Activated T-helper 1 cell treated with anti-CD3 and anti-CD28 coated beads, Interleukin-12 subunit alpha, Interleukin-12 subunit beta, Interleukin-2, Interleukin-4 antibody, amounts not matched to agents 30 ng/mL and 10 ng/mL and 1 ng/mL, durations not matched to agents 14 hours and 24 hours and 36 hours (primary cell): ENCODE data around the gene EHD2. TPM values are rescaled to one million over a fixed set of nuclear protein-coding genes. Genes with fewer than 3 reads are reported as not detected.
A peak's percentile ranks its signal among the peaks of the same experiment; 100 is the strongest.
"Not testable (repeated sequence)": the region's sequence is repeated elsewhere in the genome, so short reads cannot be mapped to it uniquely, and the experiment has no call there.

Experiments used
- DNase-seq: peaks from one replicate; pipeline ENCODE4 v3.0.0; 2021; ENCODE audit warnings: low spot score
- H3K27ac Mint-ChIP-seq: one replicate; pipeline ENCODE4 v1.8.0; 2021; ENCODE audit warnings: mild to moderate bottlenecking, mixed read lengths
- H3K27me3 Mint-ChIP-seq: one replicate; pipeline ENCODE4 v1.8.0; 2022; ENCODE audit warnings: mild to moderate bottlenecking, moderate library complexity, mixed read lengths; ENCODE audit not compliant: insufficient read depth
- H3K36me3 Mint-ChIP-seq: one replicate; pipeline ENCODE4 v1.8.0; 2021; ENCODE audit warnings: low read depth, mixed read lengths
- H3K4me1 Mint-ChIP-seq: one replicate; pipeline ENCODE4 v1.8.0; 2021; ENCODE audit warnings: low read depth, mixed read lengths
- H3K4me3 Mint-ChIP-seq: one replicate; pipeline ENCODE4 v1.8.0; 2021; ENCODE audit warnings: mild to moderate bottlenecking, moderate library complexity, mixed read lengths
- H3K9me3 Mint-ChIP-seq: one replicate; pipeline ENCODE4 v1.8.0; 2021; ENCODE audit warnings: mixed read lengths
- intact Hi-C: fragments of 100-400 bp; cut with micrococcal nuclease; formaldehyde crosslinking; loops from one replicate; pipeline ENCODE4 v1.15.1; 2024
- total RNA-seq: library from RNA; stranded (reverse); gene quantifications from 2 replicates; pipeline ENCODE4 v1.2.3, GENCODE V29; 2022

EHD2 gene
- total RNA-seq, result 0.29 and 0.54 TPM in 2 replicates

DNA sequence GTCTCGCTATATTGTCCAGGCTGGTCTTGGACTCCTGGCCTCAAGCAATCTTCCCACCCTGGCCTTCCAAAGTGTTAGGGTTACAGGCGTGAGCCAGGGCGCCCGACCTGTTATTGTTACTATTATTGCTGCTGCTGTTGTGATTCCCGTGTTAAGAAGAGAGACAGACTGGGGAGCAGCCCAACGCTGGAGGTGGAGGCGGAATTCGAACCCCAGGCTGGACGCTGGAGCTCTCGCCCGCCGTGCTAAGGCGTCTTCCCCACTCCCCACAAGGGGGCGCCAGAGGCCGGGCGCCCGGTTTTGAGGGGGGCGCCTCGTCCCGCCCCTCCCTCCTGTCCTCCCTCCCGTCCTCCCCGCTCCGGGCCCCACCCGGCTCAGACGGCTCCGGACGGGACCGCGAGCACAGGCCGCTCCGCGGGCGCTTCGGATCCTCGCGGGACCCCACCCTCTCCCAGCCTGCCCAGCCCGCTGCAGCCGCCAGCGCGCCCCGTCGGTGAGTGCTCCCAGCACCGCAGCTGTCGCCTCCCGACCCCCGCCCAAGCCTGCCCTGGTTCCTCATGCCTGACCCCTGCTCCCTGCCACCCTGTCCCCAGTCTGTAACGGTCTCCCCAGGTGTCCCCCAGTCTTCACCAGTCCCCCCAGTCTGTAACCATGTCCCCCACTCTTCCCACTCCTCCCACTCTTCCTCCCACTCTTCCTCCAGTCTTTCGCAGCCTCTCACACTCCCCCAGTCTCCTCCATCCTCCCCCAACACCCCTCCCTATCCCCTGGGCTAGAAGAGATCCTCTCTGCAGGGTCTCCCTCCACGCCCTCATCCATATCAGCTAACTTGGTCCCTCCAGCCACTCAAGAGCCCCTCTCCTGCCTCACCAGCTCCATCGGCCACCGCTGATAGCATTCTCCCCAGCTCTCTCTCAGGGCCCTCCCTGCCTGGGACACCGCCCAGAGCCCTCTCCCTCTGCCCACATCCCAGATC is at the start of gene EHD2:
Gene EHD2 (plus strand): TSS at position 377 of the 976 bp plus-strand sequence. CDS start 3,191 bp downstream, outside the sequence.
- Mint-ChIP-seq H3K36me3 (no peaks in the 10 kb centered on the region), H3K27me3 (peaks cover 21% of the 10 kb centered on the region), H3K4me3 (no peak within 1 kb of the TSS), H3K4me1 (no peaks in the 10 kb centered on the region), H3K9me3 (no peaks in the 10 kb centered on the region), H3K27ac (no peak within 1 kb of the TSS)
- intact Hi-C loops, result loop anchor here (1.0 kb wide), 2 partner anchors 30 to 75 kb away; no protein-coding TSS in a partner anchor
- peak; percentile 9 for DNase-seq

- Mint-ChIP-seq H3K27me3 (no peaks in the 10 kb centered on the region), H3K4me3 (no peak overlapping the region), H3K9me3 (no peaks in the 10 kb centered on the region), H3K27ac (no peak overlapping the region), H3K4me1 (no peaks in the 10 kb centered on the region), H3K36me3 (no peaks in the 10 kb centered on the region)
- intact Hi-C loops, result no loop called here
- DNase-seq, result no peak
These were observed 49.7 kb upstream of the EHD2 start for GRCh38 chr19:47663435-47663910.

- H3K4me1 Mint-ChIP-seq, result no peaks in the 10 kb centered on the region
- H3K27ac Mint-ChIP-seq, result no peak overlapping the region
- intact Hi-C loops, result no loop called here
- no peaks in the 10 kb centered on the region for H3K27me3 Mint-ChIP-seq
- H3K9me3 Mint-ChIP-seq, result no peaks in the 10 kb centered on the region
- H3K36me3 Mint-ChIP-seq, result no peaks in the 10 kb centered on the region
- no peak for DNase-seq
- H3K4me3 Mint-ChIP-seq, result no peak overlapping the region
These were observed 49.1 kb upstream of the EHD2 start for GRCh38 chr19:47663911-47664771.

DNA sequence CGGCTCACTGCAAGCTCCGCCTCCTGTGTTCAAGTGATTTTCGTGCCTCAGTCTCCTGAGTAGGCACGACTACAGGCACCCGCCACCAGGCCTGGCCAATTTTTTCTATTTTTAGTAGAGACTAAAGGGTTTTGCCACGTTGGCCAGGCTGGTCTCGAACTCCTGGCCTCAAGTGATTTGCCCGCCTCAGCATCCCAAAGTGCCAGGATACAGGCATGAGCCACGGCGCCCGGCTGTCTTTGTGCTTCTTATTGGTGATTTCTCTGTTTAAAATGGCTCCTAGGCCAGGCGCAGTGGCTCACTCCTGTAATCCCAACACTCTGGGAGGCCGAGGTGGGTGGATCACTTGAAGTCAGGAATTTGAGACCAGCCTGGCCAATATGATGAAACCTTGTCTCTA is 44.7 kb upstream of the EHD2 start:
- H3K4me1 Mint-ChIP-seq, H3K9me3 Mint-ChIP-seq, DNase-seq, H3K27me3 Mint-ChIP-seq, H3K36me3 Mint-ChIP-seq, intact Hi-C loops, H3K4me3 Mint-ChIP-seq, H3K27ac Mint-ChIP-seq: not testable (repeated sequence)

DNA sequence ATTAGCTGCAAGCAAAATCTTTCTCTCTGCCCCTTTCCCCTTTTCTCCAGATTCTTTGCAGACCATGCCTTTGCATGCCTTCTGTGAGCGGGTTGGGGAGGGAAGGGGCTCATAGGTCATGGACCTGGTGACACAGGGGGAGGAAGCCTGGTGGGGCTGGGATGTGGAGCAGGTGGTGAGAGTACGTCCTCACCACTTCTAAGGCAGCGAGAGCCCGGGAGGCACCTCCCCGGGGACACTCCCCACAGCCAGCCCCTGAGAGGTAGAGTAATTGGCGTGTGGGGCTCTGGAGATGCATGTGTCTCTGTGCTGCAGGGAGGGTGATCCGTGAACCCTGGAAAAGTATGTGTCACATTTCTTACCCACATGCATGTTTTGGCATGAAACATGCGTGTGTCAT is 42.5 kb upstream of the EHD2 start:
- H3K36me3 Mint-ChIP-seq, result peaks cover 7% of the 10 kb centered on the region
- intact Hi-C loops, result no loop called here
- no peak overlapping the region for H3K27ac Mint-ChIP-seq
- no peaks in the 10 kb centered on the region for H3K4me1 Mint-ChIP-seq
- no peak for DNase-seq
- H3K4me3 Mint-ChIP-seq, result no peak overlapping the region
- H3K9me3 Mint-ChIP-seq, result no peaks in the 10 kb centered on the region
- H3K27me3 Mint-ChIP-seq, result no peaks in the 10 kb centered on the region

GRCh38 chr19:47671499-47671898 is 41.7 kb upstream of the EHD2 start:
- no peak overlapping the region for H3K4me3 Mint-ChIP-seq
- intact Hi-C loops, result no loop called here
- H3K4me1 Mint-ChIP-seq, result no peaks in the 10 kb centered on the region
- H3K9me3 Mint-ChIP-seq, result no peaks in the 10 kb centered on the region
- peaks cover 7% of the 10 kb centered on the region for H3K36me3 Mint-ChIP-seq
- DNase-seq, result no peak
- H3K27ac Mint-ChIP-seq, result no peak overlapping the region
- H3K27me3 Mint-ChIP-seq, result no peaks in the 10 kb centered on the region

- Mint-ChIP-seq H3K4me1 (no peaks in the 10 kb centered on the region), H3K27me3 (no peaks in the 10 kb centered on the region), H3K27ac (no peak overlapping the region), H3K36me3 (peaks cover 9% of the 10 kb centered on the region), H3K9me3 (no peaks in the 10 kb centered on the region), H3K4me3 (no peak overlapping the region)
- no peak for DNase-seq
- intact Hi-C loops, result no loop called here
These were observed 39.8 kb upstream of the EHD2 start for GRCh38 chr19:47673426-47673825.

GRCh38 chr19:47674548-47674947 is 38.7 kb upstream of the EHD2 start:
- no peaks in the 10 kb centered on the region for H3K4me1 Mint-ChIP-seq
- DNase-seq, result no peak
- no peaks in the 10 kb centered on the region for H3K9me3 Mint-ChIP-seq
- H3K27me3 Mint-ChIP-seq, result no peaks in the 10 kb centered on the region
- H3K36me3 Mint-ChIP-seq, result peaks cover 9% of the 10 kb centered on the region
- no peak overlapping the region for H3K4me3 Mint-ChIP-seq
- no peak overlapping the region for H3K27ac Mint-ChIP-seq
- intact Hi-C loops, result no loop called here

DNA sequence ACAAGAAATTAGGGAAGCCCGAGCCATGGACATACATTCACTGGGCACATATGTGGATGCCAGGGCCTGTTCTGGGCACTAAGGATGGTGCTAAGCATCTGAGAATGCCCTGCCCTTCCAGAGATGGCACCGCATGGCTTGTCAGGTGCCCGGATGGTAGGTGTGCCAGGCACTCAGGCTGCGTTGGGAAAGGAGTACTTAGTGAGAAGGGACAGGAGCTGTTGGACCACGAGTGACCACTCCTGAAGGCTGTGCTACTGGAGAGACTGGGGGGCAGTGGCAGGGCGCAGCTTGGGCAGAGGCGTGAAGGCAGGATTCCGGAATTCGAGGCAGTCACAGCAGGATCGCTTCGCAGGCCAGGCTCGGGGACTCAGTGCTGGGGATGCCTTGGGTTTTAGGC is 38.0 kb upstream of the EHD2 start:
- no peaks in the 10 kb centered on the region for H3K9me3 Mint-ChIP-seq
- H3K4me3 Mint-ChIP-seq, result no peak overlapping the region
- DNase-seq, result no peak
- H3K36me3 Mint-ChIP-seq, result peaks cover 9% of the 10 kb centered on the region
- H3K4me1 Mint-ChIP-seq, result no peaks in the 10 kb centered on the region
- intact Hi-C loops, result no loop called here
- H3K27me3 Mint-ChIP-seq, result no peaks in the 10 kb centered on the region
- no peak overlapping the region for H3K27ac Mint-ChIP-seq

DNA sequence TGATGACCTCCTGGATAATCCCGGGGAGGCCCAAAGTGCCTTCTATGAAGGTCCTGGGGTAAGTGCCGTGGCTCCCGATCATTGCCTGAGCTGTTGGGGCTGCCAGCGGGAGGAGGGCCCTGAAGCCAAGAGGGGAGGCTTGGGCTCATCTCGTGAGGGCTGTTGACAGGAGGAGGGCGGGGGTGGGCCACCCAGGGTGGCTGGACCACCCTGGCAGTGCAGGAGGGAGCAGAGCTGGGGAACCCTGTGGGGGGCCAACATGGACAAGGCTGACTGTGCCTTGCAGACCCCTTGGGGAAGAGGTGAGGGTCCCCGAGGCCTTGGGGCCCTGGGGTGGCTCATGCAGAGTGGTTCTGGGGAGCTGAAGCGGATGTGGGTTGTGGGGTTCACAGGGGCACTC is 37.4 kb upstream of the EHD2 start:
- Mint-ChIP-seq H3K27me3 (no peaks in the 10 kb centered on the region), H3K9me3 (no peaks in the 10 kb centered on the region), H3K4me1 (no peaks in the 10 kb centered on the region), H3K4me3 (no peak overlapping the region), H3K36me3 (peaks cover 9% of the 10 kb centered on the region), H3K27ac (no peak overlapping the region)
- intact Hi-C loops, result no loop called here
- DNase-seq, result no peak

GRCh38 chr19:47676811-47677210 is 36.4 kb upstream of the EHD2 start:
- no peak for DNase-seq
- Mint-ChIP-seq H3K4me3 (no peak overlapping the region), H3K27me3 (no peaks in the 10 kb centered on the region), H3K4me1 (no peaks in the 10 kb centered on the region), H3K9me3 (no peaks in the 10 kb centered on the region), H3K27ac (no peak overlapping the region), H3K36me3 (peaks cover 9% of the 10 kb centered on the region)
- intact Hi-C loops, result no loop called here

- Mint-ChIP-seq H3K4me1 (no peaks in the 10 kb centered on the region), H3K9me3 (no peaks in the 10 kb centered on the region), H3K4me3 (no peak overlapping the region), H3K27me3 (no peaks in the 10 kb centered on the region), H3K36me3 (peaks cover 7% of the 10 kb centered on the region), H3K27ac (no peak overlapping the region)
- intact Hi-C loops, result no loop called here
- no peak for DNase-seq
These were observed 33.8 kb upstream of the EHD2 start for GRCh38 chr19:47679251-47679900.
